Hematopoietic multipotent progenitor cell treated with erythropoietin and hydrocortisone succinate and interleukin-3 and kit ligand, for 6 days (in vitro differentiated cells): ENCODE data around the gene MORC2.
A peak's percentile ranks its signal among the peaks of the same experiment; 100 is the strongest.

ENCODE experiments used
- DNase-seq: peaks from one replicate; pipeline ENCODE4 v3.0.0-alpha.2; 2015

Gene MORC2

GRCh38 chr22:30918761-30919160 is 49.8 kb downstream of the MORC2 start:
- no peak for DNase-seq

- no peak for DNase-seq
Observed at GRCh38 chr22:30910358-30910757, 58.2 kb downstream of the MORC2 start.

- DNase-seq: no peak
Observed at GRCh38 chr22:30909306-30909705, 59.3 kb downstream of the MORC2 start.

GRCh38 chr22:30908051-30908461 is 60.5 kb downstream of the MORC2 start:
- DNase-seq: no peak

GRCh38 chr22:30906946-30907345 is 61.6 kb downstream of the MORC2 start:
- DNase-seq: no peak

GRCh38 chr22:30906411-30906810 is 62.2 kb downstream of the MORC2 start:
- DNase-seq: no peak

- DNase-seq: no peak
Observed at GRCh38 chr22:30905696-30906341, 62.8 kb downstream of the MORC2 start.

- DNase-seq: no peak
Observed at GRCh38 chr22:30903876-30904460, 64.6 kb downstream of the MORC2 start.

GRCh38 chr22:30902496-30903357 is 65.8 kb downstream of the MORC2 start:
- DNase-seq: no peak

- DNase-seq: no peak
Observed at GRCh38 chr22:30894371-30894740, 74.2 kb downstream of the MORC2 start.

GRCh38 chr22:30893434-30894370 is 74.9 kb downstream of the MORC2 start:
- no peak for DNase-seq

- no peak for DNase-seq
Observed at GRCh38 chr22:30892731-30893221, 75.8 kb downstream of the MORC2 start.

- DNase-seq: no peak
Observed at GRCh38 chr22:30892286-30892685, 76.3 kb downstream of the MORC2 start.

- no peak for DNase-seq
Observed at GRCh38 chr22:30891781-30892180, 76.8 kb downstream of the MORC2 start.

GRCh38 chr22:30891443-30891755 is 77.2 kb downstream of the MORC2 start:
- no peak for DNase-seq

- peak; percentile 64 for DNase-seq
Observed at GRCh38 chr22:30890686-30891442, 77.7 kb downstream of the MORC2 start.

GRCh38 chr22:30889996-30890480 is 78.5 kb downstream of the MORC2 start:
- DNase-seq: no peak

GRCh38 chr22:30889268-30889995 is 79.1 kb downstream of the MORC2 start:
- no peak for DNase-seq

- DNase-seq: no peak
Observed at GRCh38 chr22:30887861-30888260, 80.7 kb downstream of the MORC2 start.

GRCh38 chr22:30887453-30887852 is 81.1 kb downstream of the MORC2 start:
- peak; percentile 74 for DNase-seq

GRCh38 chr22:30885591-30885990 is 83.0 kb downstream of the MORC2 start:
- no peak for DNase-seq
